NCI-H82 treated with DMSO at 0.1 percent for 48 hours (cell line): ENCODE results near the gene CPT1B.
"Not testable (repeated sequence)": the region's sequence is repeated elsewhere in the genome, so short reads cannot be mapped to it uniquely, and the experiment has no call there.

ENCODE experiments used
- DNase-seq: peaks from one replicate; lab custom pipeline; 2025; ENCODE audit not compliant: unreplicated experiment; lab: John Stamatoyannopoulos, UW

Gene CPT1B

DNA sequence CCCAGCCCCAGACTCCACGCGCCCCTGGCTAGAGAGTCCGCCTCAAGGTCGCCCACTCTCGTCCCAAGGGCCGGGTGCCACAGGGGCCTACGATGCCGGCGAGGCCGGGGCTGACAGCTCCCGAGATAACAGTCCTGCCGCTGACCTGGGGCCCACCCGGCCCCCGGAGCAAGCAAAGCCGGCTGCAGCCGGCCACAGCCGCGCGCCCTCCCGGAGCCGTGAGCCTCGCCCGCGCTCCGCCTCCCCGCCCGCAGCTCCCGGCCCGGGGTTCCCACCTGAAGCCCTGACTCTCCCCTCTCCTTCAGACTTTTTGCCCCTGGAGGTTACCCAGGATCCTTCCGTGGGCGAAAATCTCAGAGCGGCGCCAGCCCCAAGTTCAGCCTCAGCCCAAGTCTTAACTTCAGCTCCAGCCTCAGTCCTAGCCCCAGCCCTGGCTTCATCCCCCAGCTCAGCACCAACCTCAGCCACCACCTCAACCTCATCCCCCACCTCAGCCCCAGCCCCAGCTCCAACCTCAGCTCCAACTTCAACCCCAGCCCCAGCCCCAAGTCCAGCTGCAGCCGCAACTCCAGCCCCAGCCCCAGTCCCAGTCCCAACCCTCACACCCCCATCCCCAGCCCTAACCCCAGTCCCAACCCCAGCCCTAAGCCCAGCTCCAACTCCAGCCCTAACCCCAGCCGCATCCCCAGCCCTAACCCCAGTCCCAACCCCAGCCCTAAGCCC, 30.8 kb downstream of the CPT1B start:
- no peak for DNase-seq

DNA sequence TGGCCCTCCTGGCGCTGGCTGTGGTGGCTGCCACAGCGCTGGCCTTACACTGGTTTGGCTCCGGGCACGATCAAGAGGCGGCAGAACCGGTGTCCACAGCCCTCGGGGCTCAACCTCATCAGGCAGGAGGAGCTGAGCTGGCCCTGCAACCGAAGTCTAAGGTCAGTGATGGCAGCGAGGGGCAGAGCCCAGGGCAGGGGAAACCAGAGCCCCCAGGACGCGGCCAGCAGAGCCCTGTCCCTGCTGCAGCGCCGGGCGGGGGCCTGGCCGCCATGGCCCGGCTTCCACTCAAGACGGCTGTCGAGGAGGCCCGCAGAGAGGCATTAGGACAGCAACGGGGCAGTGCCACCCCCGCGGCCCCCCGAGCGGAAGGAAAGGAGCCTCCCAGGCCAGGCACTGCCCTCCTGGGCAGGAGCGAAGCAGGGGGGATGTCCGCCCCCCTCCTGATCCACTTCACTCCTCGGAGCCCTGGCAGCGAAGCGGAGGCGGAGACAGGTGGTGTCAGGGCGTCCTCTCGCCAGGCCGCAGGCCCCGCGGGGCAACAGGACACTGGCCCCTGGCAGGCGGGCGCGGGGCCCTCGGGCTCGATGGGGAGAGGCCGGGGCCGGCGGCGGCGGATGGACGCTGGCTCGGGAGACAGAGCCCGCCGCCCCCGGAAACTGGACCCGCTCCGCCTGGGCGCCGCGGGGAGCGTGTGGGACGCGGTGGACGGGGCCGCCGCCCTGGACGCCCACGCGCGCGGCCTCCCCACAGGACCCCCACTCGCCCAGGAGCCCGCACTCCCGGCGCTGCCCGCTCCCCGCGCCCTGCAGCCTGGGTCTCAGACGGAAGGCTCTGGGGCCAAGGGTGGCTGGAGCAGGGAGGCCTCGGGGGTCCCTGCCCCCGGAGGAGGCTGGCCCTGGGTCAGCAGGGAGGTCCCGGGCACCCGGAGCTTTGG, 31.6 kb downstream of the CPT1B start:
- DNase-seq = no peak

DNA sequence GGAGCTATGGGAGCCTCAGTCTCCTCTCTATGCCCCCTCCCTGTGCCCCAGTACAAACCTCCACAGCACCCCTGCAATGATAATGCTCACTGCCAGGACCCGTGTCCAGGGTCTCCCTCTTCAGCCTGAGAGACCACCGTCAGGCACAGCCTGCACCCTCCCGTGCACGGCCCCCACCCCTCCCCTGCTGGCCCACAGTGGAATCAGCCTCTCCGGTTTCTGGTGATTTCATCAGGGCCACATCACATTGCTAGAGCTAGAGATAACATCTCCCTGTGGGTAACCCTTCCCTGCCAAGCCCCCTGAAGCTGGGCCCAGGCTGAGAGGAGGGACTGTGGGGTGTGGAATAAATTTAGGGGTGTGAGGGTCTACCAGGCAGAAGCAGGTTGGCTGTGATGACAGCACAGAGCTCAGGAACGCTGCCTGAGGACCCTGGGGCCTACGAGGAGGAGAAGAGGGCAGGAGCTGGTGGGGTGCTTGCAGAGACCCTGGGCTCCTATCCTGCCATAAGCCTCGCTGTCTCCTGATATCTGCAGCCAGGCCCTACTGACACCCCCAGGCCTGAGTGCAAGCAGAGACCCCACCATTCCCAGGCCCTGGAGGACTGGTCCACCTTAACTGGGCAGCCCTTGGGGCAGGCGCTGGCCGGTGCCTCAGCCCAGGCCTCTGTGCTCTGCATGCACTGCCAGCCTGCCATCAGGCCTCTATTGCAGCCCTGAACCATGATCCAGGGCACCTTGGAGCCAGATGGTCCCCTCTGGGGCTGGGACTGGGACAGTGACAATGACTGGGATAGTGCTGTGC, 32.5 kb downstream of the CPT1B start, which contains the start of gene KLHDC7B:
TSS of gene KLHDC7B (plus strand) at position 378 of the 804 bp plus-strand sequence. CDS start at position 723, 345 bp downstream.
- no peak for DNase-seq

DNA sequence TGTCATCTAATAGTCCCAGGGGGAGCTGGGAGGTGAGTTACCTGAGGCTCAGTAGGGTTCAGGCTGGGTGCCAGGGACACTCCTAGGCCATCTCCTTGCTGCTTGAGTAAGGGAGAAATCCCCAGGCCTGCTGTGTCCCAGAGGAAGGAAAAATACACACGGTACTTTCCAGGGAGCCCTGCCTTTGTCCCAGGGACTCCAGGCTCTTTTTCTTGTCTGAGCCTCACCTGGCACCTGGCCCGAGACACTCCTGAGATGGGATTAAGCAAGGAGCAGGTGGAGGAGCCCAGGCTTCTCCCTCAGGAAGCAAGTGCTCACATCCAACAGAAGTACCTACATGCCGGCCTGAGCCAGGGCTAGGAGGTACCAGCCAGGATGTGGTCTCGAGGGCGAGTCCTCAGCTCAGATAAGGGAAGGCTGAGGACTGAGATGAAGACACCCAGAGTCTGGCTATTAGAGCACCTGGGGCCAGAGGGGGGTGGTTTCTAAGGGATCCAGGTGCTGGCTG, 33.4 kb downstream of the CPT1B start:
- DNase-seq = no peak

DNA sequence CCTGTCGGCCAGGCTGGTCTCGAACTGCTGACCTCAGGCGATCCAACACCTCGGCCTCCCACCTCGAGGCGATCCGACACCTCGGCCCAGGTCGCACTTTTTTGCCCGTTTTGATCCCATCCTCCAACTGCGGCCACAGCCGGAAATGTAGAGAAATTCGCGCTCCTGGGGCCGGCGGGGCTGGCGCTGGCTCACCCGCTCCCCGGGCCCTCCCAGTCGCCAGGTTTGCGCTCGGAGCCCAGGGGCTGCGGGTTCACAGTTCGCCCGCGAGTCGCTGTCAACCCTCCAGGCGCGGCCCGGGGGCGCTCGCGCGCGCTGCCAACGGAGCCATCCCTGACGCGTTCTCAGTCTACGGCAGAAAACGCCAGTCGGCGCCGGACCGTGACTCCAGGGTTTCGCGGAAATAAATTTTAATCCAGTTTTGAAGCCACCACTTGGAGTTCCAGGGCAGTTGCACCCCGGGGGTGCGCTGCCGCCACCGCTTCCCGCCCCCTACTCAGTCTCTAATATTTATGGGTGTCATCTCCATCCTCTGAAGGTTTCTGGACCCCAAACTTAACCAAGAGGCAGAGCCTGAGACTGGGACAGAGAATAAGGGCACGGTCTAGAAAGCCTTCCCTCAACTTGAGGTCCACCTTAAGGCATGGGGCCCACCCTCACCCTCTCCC, 34.0 kb downstream of the CPT1B start:
- no peak for DNase-seq

DNA sequence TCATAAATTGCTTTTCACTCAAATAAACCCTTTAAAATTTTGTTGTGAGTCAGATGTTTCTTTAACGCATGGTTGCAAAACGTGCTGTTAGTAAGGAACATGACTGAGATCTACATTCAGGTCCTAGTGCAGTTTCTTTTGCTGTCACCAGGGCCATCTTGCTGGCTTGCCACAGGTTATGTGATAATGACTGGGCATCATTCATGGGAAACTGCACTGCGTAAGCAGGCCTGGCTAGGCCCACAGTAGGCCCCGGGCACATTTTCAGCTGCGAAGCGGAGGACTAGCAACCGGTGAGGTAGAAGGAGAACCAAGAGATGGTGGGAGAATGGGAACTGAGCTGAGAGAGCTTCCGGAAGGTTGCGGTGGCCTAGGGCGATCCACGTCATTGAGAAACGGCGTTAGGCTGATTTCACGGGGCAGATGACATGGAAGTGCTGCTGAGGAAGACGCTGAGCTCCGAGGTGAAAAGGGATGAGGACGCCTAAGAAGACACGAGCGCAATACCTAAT, 35.8 kb downstream of the CPT1B start:
- DNase-seq = no peak

DNA sequence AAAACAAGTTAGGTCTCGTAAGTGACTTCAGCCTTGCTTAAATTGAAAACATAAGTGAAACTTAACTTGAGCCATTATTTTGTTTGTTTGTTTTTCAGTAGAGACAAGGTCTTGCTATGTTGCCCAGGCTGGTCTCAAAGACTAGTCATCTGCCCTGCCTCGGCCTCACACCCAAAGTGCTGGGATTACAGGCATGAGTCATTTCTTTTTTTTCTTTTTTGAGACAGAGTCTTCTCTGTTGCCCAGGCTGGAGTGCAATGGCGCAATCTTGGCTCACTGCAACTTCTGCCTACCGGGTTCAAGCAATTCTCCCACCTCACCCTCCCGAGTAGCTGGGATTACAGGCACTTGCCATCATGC, 36.6 kb downstream of the CPT1B start:
- not testable (repeated sequence) for DNase-seq

DNA sequence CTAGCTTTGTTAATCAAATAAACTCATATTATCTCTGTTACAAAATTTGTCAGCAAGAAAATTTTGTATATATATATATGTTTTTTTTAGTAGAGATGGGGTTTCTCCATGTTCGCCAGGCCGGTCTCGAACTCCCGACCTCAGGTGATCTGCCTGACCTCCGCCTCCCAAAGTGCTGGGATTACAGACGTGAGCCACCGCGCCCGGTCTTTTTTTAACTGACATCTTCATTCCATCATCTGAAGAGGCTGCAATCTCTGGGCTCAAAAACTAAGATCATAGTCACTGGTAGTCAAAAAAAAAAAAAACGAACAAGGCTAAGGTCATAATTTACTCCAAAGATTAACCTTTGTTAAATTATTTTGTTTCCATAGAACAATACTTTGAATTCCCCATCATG, 37.8 kb downstream of the CPT1B start:
- no peak for DNase-seq

DNA sequence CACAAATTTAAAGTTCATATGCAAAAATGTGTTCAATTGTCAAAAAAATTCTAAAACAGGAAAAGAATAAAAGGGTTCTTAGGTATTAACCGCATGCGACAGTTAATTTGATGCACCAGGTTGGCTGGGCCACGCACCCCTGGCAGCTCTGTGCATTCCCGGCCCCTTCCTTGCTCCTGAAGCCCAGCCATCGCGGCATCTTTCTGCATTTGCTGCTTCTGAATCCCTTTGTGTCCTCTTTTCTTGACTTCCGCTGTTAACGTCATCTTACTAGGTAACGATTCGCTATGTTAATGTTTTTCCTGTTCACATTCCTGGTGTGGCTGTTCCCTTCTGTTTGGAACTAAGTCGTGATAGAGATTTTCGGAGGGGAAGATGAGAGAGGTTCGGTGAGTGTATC, 40.5 kb downstream of the CPT1B start:
- DNase-seq = no peak

DNA sequence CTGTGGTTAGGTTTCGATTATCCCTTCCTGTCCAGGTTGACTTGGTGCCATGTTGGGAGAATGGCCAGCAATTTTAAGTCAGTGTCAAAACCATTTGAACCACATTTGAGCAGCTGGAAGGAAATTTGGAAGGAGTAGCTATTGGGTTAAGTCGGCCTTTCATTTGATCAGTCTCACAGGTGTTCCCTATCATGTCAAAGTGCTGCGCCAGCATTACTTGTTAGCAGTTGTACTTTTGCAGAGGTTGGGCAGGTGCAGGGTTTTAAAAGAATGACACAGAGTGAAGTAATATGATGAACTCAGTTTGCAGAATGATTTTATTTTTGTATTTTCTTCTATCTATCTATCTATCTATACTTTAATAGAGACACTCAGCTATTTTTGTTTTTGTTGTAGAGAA, 42.0 kb downstream of the CPT1B start:
- no peak for DNase-seq

DNA sequence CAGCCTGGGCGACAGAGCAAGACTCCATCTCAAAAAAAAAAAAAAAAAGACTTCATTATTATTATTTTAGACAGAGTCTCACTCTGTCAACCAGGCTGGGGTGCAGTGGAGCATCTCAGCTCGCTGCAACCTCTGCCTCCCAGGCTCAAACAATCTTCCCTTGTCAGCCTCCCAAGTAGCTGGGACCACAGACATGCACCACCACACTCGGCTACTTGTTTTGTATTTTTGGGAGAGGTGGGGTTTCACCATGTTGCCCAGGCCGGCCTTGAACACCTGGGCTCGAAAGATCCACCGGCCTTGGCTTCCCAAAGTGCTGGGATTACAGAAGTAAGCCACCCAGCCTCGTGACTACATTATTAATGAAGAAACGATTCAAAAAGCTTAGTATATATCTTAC, 43.1 kb downstream of the CPT1B start:
- DNase-seq = no peak

DNA sequence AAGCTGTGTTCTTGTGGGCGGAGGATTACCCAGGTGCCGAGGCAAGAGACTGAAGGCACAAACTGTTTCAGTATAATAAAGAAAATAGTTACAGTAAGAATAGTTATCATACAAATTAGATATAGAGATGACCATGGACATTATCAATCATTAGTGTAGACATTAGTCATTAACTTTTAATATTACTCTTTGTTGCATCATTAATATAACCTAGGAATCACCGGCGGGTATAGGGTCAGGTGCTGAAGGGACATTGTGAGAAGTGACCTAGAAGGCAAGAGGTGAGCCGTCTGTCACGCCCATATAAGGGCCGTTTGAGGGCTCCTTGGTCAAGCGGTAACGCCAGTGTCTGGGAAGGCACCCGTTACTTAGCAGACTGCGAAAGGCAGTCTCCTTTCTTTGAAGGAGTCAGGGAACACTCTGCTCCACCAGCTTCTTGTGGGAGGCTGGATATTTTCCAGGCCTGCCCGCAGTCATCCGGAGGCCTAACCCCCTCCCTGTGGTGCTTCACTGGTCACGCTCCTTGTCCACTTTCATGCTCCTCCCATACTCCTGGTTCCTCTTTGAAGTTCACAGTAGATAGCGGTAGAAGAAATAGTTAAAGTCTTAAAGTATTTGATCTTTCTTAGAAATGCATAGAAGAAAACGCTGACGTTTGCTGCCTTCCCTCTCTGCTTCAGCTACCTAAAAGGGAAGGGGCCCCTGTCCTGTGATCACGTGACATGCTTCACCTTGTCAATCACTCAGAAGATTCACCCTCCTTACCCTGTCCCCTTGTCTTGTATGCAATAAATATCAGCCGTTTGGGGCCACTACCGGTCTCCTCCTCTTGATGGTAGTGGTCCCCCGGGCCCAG, 44.1 kb downstream of the CPT1B start:
- not testable (repeated sequence) for DNase-seq

DNA sequence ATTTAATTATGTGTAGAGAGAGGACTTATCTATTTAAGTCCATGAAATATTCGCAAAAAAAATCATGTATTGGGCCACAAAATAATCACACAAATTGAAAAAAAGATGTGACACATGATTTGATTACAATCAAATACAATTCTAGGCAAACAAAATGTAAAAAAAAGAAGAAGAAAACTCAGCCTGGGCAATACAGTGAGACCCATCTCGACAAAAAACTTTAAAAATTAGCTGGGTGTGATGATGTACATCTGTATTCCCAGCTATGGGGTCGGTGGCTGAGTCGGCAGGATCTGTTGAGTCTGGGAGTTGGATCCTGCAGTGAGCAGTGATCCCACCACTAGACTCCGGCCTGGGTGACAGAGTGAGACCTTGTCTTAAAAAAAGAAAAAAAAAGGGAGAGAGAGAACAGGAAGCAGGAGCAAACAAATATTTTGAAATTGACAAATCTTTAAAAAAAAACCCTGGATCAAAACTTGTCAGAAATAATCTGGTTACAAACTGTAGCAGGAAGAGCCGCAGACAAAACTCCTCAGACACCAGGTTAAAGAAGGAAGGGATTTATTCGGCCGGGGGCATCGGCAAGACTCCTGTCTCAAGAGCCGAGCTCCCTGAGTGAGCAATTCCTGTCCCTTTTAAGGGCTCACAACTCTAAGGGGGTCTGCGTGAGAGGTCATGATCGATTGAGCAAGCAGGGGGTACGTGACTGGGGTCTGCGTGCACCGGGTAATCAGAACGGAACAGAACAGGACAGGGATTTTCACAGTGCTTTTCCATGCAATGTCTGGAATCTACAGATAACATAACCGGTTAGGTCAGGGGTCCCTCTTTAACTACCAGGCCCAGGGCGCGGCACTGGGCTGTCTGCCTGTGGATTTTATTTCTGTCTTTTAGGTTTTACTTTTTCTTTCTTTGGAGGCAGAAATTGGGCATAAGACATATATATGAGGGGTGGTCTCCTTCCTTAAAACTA, 45.1 kb downstream of the CPT1B start:
- DNase-seq = no peak

DNA sequence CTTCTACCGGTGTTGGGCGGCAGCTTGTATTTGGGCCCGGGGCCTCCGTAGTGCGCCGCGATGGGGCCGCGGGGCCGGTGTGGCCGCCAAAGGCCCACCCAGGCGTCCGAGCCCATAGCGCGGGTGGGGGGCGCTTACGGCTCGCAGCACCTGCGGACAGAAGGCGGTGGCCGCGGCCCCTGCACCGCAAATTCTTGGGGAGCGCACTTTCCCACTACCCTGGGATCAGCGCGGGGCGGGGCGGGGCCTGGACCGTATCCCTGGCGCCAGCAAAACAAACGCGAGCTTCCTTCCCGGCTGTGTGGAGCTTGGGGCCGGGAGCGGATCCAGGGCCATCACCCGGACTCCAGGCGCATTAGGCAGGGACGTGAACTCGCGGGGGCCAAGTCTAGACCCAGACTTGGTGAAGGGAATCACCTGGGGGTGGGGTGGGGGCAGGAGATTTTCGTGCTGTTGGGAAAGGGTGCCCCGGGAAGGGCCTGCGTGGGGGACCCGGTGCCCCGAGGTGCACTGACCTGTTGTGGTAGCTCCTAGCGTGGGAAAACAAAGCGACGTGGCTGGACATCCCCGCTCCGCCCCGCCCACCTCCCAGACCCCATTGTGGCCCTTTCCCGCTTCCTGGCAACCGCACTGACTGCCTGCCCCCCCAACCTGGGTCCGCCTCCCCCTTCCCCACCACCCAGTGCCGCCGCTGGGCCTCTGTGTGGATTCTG, 46.1 kb downstream of the CPT1B start:
- DNase-seq = no peak

DNA sequence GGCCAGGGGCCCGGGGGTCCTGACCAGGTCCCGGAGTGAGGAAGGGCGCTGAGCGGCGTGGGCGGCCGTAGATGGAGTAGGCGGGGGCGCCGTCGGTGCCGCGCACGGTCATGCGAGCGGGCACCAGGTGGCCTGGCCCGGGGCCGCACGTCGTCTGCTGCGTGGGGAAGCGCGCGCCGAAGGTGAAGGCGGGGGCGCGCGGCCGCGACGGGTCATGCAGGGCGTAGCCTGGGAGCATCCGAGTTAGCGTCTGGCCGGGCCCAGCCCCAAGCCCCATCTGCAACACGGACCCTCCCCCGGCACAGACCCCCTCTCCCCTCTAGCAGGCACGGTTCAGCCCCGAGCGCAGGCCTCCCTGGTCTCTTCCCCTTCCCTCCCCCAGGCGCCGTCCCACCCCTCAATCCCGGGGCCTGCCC, 46.7 kb downstream of the CPT1B start:
- no peak for DNase-seq

DNA sequence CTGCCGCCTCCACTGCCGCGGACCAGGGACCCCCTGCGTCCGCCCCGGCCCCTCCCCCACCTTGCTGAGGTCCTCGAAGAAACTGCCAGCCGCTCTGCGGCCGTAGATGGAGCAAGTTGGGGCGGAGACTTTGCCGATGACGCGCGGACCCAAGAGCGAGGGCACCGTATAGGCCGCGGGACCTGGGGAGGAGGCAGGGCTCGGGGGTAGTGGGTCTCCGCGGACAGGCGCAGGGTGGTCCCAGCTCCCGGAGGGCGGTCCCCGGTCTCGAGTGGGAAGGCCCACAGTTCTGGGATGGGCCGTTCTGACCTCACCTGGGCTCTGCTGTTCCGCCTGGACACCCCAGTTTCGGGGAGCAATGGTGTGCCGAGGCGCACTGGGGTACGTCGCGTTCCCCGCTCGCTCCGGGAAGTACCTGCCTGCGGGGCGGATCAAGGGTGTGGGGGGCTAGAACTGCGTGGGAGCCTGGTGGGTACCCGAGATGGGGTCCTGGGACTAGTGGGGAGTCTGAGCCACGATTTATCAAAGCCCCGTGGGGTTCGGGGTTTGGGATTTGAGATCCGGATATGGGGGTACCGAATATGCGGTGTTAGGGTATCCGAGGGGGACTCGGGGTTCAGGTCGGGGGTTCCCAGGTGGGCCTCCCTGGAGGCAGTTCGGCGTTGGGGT, 47.2 kb downstream of the CPT1B start:
- no peak for DNase-seq

DNA sequence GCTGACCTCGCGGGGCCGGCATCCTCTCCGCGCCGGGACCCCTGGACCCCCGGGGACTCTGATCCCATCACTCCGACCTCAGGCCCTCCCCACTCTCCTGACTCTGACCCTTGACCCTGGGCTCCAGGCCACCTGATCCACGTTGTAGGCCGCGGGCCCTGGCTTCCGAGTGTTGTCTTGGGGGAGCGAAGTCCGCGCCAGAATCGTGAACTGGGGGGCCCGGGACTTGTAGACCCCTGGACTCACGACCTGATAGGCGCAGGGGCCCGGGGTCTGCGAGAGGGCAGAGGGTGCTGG, 47.7 kb downstream of the CPT1B start:
- DNase-seq = no peak
